ENCODE measurements around the gene CCL7.

The CCL7 gene

DNA sequence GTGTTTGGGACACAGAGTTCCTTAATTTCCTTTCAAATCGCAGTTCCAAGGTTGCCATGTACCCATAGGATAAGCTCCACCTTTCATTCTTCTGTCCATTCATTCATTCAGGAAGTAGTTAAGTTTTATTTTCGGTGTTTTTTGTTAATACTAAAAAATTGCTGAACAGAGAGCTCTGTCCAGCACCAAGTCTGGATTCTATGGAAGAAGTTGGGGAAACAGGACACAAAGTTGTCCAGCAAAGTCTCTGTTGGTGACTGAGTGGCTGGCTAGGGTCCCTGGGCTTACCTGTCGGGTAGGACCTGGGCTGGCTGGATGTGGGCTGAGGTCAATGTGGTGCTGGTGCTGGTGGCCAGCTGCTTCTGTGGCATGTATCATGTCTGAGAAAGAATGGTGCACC lies 32.6 kb upstream of the CCL7 start:
- peaks cover 8% of the 10 kb centered on the region for H3K27me3 Mint-ChIP-seq
- H3K9me3 Mint-ChIP-seq = no peaks in the 10 kb centered on the region
- H3K36me3 Mint-ChIP-seq (ENCODE audit: low read depth) = no peaks in the 10 kb centered on the region
- DNase-seq (no peak), ATAC-seq (no peak)
- H3K4me3 Mint-ChIP-seq = no peak overlapping the region
- H3K27ac Mint-ChIP-seq = no peak overlapping the region
- H3K4me1 Mint-ChIP-seq = peaks cover 3% of the 10 kb centered on the region

DNA sequence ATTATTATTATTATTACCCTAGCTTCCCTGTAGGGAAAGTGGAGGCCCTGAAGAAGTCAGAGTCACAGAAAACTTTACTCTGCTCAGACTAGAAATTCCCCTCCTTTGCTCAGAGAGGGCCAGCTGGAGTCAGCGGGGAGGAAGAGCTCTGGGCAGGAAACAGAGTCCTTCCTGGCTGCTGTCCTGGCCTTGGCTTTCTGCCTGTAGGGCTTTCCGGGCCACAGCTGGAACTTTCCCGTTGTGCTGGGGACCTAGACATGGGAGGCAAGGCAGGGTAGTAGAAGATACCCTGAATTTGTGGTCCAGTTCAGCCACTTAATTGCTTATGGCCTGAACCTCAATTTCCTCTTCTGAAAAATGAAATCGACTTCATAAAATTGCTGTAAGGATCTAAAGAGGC lies 29.0 kb upstream of the CCL7 start:
- no peaks in the 10 kb centered on the region for H3K9me3 Mint-ChIP-seq
- DNase-seq = no peak
- no peak for ATAC-seq
- H3K27me3 Mint-ChIP-seq = no peaks in the 10 kb centered on the region
- H3K4me3 Mint-ChIP-seq = no peak overlapping the region
- no peaks in the 10 kb centered on the region for H3K36me3 Mint-ChIP-seq (ENCODE audit: low read depth)
- no peaks in the 10 kb centered on the region for H3K4me1 Mint-ChIP-seq
- H3K27ac Mint-ChIP-seq = no peak overlapping the region

DNA sequence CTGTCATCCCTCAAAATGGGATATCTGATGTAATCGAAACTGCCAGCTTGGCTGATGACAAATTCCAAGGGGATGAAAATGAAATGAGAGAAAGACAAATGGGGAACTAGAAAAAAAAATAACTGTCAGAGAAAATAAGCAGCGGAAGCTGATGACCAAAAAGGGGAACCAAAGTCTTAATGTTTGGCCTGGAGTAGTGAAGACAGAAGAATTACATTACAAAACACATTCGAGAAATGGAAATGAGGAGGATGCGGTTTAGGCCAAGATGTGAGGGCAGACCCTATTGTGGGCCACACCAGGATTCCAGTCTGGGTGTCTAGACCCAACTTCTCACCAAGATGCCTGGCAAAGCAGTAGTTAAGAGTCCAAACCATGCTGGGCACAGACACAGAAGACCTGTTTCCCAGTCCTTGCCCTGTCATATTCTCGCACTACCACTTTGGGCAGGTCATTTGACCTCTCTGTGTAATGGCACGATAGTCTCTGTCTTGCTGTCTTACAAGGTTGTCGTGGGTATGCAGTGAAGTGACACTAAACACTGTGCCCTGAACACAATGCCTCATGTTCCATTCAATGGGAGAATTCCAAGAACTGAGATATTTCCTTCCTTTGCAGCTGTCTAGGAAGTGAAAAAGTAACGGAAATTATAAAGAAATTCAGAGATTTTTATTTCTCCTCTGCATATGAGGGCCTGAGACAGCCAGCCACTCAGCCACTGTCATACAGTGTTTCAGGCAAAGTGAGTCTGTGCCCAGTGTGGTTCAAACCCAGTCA lies 27.2 kb upstream of the CCL7 start:
- Mint-ChIP-seq H3K4me3 (no peak overlapping the region), H3K9me3 (no peaks in the 10 kb centered on the region), H3K36me3 (ENCODE audit: low read depth) (no peaks in the 10 kb centered on the region)

DNA sequence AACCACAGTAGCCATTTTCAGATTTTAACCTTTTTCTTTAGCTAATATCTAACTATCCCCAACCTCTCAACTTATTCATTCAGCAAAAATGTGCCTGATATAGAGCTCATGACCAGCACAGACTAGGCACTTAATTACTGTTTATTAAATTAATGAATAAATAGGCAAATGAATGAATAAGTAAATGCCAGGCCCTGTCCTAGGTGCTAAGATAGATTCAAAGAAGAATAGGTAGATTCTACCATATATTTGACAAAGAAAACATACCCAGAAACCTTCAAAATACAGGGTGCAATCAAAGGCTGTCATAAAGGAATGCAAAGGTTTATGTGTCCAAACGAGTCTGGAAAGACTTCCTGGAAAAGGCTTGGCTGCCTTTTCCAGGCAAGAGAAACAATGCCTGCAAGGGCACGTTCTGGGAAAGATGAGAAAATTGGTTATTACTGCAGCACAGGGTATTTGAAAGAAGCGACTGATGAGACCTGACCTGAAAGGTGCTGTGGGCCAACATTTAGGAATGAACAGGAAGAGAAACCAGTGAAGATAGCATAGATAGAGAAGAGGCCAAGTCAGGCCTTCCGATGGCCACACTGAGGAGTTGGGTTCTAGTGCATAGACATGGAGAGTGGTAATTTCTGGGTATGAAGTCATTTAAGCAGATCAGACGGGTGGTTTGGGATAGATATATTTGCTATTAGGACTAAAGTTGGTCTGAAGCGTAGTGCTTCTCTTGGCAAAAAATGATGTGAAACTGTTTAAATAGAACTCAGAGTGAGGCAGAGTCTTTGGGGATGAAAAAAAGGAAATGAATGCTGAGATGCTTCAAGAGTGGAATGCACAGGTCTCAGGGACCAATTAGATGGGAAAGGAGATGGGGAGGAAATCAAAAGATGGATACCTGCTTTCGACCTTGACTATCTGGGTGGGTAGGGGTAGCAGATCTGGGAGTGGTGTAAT lies 26.4 kb upstream of the CCL7 start:
- H3K36me3 Mint-ChIP-seq (ENCODE audit: low read depth) = no peaks in the 10 kb centered on the region
- no peaks in the 10 kb centered on the region for H3K27me3 Mint-ChIP-seq
- ATAC-seq (no peak), DNase-seq (no peak)
- no peak overlapping the region for H3K4me3 Mint-ChIP-seq
- H3K9me3 Mint-ChIP-seq = no peaks in the 10 kb centered on the region
- no peak overlapping the region for H3K27ac Mint-ChIP-seq
- H3K4me1 Mint-ChIP-seq = peaks cover 4% of the 10 kb centered on the region

More for the DNA sequence above, 27.2 kb upstream of the CCL7 start:
- ATAC-seq = no peak
- DNase-seq = no peak
- Mint-ChIP-seq H3K4me1 (peaks cover 4% of the 10 kb centered on the region), H3K27me3 (no peaks in the 10 kb centered on the region), H3K27ac (no peak overlapping the region)

DNA sequence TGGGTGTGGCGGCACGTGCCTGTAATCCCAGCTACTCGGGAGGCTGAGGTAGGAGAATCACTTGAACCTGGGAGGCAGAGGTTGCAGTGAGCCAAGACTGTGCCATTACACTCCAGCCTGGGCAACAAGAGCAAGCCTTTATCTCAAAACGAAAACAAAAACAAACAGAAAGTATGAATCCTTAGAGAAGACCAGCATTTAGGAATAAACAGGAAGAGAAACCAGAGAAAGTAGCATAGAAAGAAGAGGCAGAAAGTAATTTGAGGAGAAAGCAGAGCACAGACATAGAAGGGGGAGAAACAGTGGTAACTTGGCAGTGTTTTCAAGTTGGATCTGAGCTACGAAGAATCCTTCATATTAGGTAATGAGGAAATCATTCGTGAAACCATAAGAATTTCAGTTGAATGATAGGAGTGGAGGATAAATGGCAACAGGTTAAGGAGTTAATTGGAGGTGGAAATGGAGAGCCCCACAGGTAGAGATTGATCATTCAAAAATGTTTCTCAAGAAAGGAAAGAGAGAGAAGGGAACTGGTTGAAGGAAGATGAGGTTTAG lies 24.6 kb upstream of the CCL7 start:
- DNase-seq (no peak), ATAC-seq (no peak)
- Mint-ChIP-seq H3K9me3 (no peaks in the 10 kb centered on the region), H3K27ac (no peak overlapping the region), H3K36me3 (ENCODE audit: low read depth) (no peaks in the 10 kb centered on the region), H3K4me1 (peaks cover 4% of the 10 kb centered on the region), H3K27me3 (peaks cover under 1% of the 10 kb centered on the region), H3K4me3 (no peak overlapping the region)

DNA sequence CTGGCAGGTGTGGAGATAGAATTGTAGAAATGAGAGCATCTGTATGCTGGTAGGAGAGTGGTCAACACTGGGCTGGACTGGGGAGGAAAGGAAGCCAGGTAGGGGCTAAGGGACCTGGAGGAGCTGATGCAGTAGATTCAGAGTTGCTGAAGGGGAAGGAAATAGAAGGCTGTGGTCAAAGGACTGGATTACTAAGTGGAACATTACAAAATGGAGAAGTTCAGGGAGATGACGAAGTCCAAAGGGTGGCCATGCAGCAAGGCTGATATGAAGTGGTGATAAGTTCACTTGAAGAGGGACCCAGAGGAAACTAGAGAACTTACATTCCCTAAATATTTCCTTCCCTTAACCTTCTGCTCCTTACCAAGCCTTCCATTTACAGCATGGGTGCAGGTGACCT lies 23.6 kb upstream of the CCL7 start:
- Mint-ChIP-seq H3K4me1 (peaks cover 4% of the 10 kb centered on the region), H3K27me3 (peaks cover 7% of the 10 kb centered on the region), H3K36me3 (ENCODE audit: low read depth) (no peaks in the 10 kb centered on the region), H3K27ac (peak overlapping the region; percentile 7), H3K9me3 (no peaks in the 10 kb centered on the region), H3K4me3 (no peak overlapping the region)
- DNase-seq (no peak), ATAC-seq (no peak)

DNA sequence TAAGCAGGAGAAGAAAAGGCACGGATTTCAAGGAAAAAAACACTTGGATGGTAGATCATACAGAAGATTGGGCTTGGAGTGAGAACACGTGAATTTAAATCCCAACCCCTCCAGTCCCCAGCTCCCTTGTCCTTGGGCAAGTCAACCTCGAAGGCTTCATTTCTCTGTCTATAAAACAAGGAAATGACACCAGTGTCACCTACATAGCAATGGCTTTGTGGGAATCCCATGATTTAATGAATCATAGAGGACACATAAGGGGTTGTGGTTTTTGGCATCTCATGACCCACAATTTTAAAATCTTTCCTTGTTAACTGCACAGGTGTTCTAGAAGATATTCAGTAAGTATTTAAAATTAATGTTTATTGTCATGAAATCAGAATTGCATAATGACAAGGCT lies 23.1 kb upstream of the CCL7 start:
- Mint-ChIP-seq H3K36me3 (ENCODE audit: low read depth) (no peaks in the 10 kb centered on the region), H3K27me3 (peaks cover 9% of the 10 kb centered on the region), H3K4me3 (no peak overlapping the region), H3K9me3 (no peaks in the 10 kb centered on the region), H3K27ac (no peak overlapping the region), H3K4me1 (peaks cover 4% of the 10 kb centered on the region)
- DNase-seq (no peak), ATAC-seq (no peak)

DNA sequence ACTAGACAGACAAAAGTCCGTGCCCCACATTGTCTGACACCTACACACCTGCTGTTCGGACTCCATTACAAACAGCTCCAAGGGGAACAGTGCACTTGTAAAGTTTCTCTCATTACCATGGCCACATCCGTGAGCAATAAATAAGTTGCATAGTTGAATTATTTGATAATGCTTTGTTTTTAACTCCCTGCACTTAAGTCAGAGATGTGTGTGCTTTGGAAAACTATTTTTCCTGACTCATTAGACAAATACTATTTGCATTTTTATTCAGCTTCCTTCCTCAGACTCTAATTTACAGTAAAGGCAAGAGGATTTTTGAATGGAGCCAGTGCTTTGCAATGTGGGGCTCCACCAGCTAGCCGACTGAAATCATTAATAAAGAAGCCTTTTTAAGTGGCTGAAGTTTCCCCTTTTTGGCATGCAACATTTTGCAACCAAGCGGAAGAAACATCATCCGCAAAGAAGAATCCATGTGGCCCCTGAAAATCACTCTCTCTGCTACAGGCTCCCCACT lies 21.5 kb upstream of the CCL7 start:
- H3K4me3 Mint-ChIP-seq = no peak overlapping the region
- no peak overlapping the region for H3K27ac Mint-ChIP-seq
- H3K4me1 Mint-ChIP-seq = peaks cover 8% of the 10 kb centered on the region
- no peaks in the 10 kb centered on the region for H3K9me3 Mint-ChIP-seq
- no peak for ATAC-seq
- H3K27me3 Mint-ChIP-seq = peaks cover 19% of the 10 kb centered on the region
- H3K36me3 Mint-ChIP-seq (ENCODE audit: low read depth) = no peaks in the 10 kb centered on the region
- DNase-seq = no peak

DNA sequence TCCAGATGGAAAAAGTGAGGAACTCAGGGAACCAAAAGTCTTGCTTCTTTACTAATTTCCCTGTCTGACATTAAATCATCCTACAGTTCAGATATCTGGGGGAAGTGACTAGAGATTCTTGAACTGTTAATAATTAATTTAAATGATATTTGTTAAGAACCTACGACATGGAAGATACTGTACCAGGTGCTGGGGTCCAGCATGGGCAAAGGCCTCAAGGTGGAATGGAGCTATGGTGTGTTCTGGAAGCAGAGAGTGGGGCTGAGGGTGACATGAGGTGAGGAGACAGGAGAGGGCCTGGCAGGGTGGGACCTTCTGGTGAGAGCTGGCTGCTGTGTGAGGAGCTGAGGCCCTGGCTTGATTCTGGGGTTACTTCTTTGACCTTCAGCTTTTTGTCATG lies 21.0 kb upstream of the CCL7 start:
- Mint-ChIP-seq H3K4me1 (peaks cover 8% of the 10 kb centered on the region), H3K36me3 (ENCODE audit: low read depth) (no peaks in the 10 kb centered on the region), H3K9me3 (no peaks in the 10 kb centered on the region), H3K4me3 (no peak overlapping the region), H3K27ac (no peak overlapping the region), H3K27me3 (peaks cover 19% of the 10 kb centered on the region)
- DNase-seq = no peak
- ATAC-seq = no peak

DNA sequence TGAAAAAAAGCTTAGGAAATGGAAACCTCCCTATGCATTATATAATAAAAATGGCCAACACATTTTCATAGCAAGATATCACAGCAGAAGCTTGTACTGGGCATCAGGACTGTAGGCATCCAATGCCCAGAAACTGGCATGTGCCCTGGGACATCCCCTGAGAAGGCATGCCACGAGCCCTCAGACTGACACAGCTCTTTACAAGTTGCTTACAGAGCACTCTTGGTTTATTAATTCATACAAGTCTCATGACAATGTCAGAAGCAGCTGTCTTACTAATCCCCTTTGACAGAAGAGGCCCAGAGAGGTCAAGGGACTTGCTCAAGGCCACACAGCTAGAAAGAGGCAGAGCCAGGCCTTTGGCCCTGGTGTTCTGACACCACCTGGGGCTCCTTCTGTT lies 20.5 kb upstream of the CCL7 start:
- no peak for DNase-seq
- Mint-ChIP-seq H3K27me3 (peaks cover 19% of the 10 kb centered on the region), H3K27ac (no peak overlapping the region), H3K4me1 (peaks cover 8% of the 10 kb centered on the region), H3K36me3 (ENCODE audit: low read depth) (no peaks in the 10 kb centered on the region), H3K4me3 (no peak overlapping the region), H3K9me3 (no peaks in the 10 kb centered on the region)
- no peak for ATAC-seq

DNA sequence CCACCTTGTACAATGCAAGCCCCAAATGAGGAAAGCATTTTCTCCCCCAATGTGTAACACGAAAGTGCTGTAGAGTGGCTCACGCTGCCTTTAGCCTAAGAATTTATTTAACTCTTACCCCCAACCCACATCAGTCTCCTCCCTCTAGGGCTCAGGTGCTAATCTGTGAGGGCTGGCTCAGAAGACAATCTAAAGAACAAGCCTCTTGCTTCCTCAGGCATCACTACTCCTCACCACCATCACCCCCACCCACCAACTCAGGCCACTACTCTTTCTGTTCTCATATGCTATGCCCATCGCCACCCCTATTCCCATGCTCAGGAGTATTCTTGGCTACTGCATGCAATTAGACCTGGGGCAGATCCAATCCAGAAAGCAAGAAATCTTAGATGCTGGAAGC lies 18.8 kb upstream of the CCL7 start:
- peaks cover 31% of the 10 kb centered on the region for H3K27me3 Mint-ChIP-seq
- no peaks in the 10 kb centered on the region for H3K36me3 Mint-ChIP-seq (ENCODE audit: low read depth)
- no peaks in the 10 kb centered on the region for H3K9me3 Mint-ChIP-seq
- H3K4me3 Mint-ChIP-seq = no peak overlapping the region
- ATAC-seq = no peak
- DNase-seq = no peak
- peaks cover 14% of the 10 kb centered on the region for H3K4me1 Mint-ChIP-seq
- no peak overlapping the region for H3K27ac Mint-ChIP-seq

DNA sequence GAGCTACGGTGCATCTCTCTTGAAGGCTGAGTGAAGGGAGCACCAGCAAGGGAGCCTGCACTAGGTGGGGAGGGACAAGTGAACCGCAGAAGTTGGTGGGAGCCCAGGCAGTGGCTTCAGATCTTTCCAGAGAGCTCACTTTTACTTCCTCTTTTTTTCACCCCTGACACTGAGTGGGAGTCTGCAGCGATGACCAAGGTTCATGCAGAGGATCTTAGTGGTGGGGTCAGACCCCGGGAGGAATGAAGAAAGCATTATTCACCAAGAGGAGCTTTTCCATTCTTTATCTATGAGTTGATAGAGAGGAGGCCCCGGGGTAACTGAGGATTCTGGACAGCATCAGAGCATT lies 18.0 kb upstream of the CCL7 start:
- no peak overlapping the region for H3K27ac Mint-ChIP-seq
- DNase-seq (no peak), ATAC-seq (peak; percentile 39)
- no peaks in the 10 kb centered on the region for H3K36me3 Mint-ChIP-seq (ENCODE audit: low read depth)
- peaks cover 31% of the 10 kb centered on the region for H3K27me3 Mint-ChIP-seq
- no peaks in the 10 kb centered on the region for H3K9me3 Mint-ChIP-seq
- peaks cover 9% of the 10 kb centered on the region for H3K4me1 Mint-ChIP-seq
- H3K4me3 Mint-ChIP-seq = no peak overlapping the region

DNA sequence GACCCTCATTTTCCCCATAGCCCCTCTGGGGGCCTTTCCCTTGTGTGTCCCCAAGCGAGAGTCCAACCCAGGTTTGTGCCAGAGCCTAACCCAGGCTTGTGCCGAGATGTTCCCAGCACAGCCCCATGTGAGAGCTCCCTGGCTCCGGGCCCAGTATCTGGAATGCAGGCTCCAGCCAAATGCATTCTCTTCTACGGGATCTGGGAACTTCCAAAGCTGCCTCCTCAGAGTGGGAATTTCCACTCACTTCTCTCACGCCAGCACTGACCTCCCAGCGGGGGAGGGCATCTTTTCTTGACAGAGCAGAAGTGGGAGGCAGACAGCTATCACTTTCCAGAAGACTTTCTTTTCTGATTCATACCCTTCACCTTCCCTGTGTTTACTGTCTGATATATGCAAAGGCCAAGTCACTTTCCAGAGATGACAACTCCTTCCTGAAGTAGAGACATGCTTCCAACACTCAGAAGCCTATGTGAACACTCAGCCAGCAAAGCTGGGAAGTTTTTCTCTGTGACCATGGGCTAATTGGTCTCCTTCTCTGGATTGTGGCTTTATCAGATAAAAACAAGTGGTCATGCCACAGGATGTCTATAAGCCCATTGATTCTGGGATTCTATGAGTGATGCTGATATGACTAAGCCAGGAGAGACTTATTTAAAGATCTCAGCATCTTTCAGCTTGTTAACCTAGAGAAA lies 17.4 kb upstream of the CCL7 start:
- no peaks in the 10 kb centered on the region for H3K9me3 Mint-ChIP-seq
- peaks cover 35% of the 10 kb centered on the region for H3K27me3 Mint-ChIP-seq
- DNase-seq (no peak), ATAC-seq (no peak)
- H3K36me3 Mint-ChIP-seq (ENCODE audit: low read depth) = no peaks in the 10 kb centered on the region
- H3K4me3 Mint-ChIP-seq = no peak overlapping the region
- H3K4me1 Mint-ChIP-seq = peaks cover 9% of the 10 kb centered on the region
- H3K27ac Mint-ChIP-seq = no peak overlapping the region

DNA sequence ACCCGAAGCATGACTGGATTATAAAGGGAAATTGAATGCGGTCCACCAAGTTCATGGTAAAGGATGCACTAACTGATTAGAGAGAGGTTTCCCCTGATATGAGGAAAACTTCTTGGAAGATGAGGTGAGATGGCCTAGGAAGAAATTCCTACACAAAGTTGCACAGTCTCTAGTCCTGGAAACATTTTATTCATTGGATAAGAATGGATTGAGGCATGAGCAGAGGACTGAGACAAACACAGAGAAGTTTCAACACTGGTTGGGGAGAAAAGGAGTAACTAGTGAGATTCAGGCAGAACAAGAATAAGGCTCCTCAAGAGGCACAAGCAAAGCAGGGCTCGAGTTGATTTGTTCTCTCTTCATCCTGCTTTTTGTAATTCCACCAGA lies 16.9 kb upstream of the CCL7 start:
- Mint-ChIP-seq H3K27ac (no peak overlapping the region), H3K27me3 (peaks cover 38% of the 10 kb centered on the region), H3K4me3 (no peak overlapping the region), H3K36me3 (ENCODE audit: low read depth) (no peaks in the 10 kb centered on the region), H3K4me1 (peaks cover 9% of the 10 kb centered on the region), H3K9me3 (no peaks in the 10 kb centered on the region)
- ATAC-seq = no peak
- no peak for DNase-seq

All from activated naive CD8-positive, alpha-beta T cell treated with anti-CD3 and anti-CD28 coated beads, Interleukin-2, amount 50 U/mL, for 24 hours (primary cell).